Measurements from ENCODE around the gene SMAD7. TPM values are rescaled to one million over a fixed set of nuclear protein-coding genes. Genes with fewer than 3 reads are reported as not detected.

SMAD7 gene
- total RNA-seq, 2 donors from 2014 or later: 80.8 to 107 TPM

- H3K9me3 ChIP-seq: no peaks in the 10 kb centered on the region
- H3K36me3 ChIP-seq: no peaks in the 10 kb centered on the region
- no peak for TF ChIP-seq CTCF (IDR thresholded peaks at IDR 0.05)
- DNase-seq (ENCODE audit: low spot score) (no peak), ATAC-seq (ENCODE audit: insufficient number of reproducible peaks, low FRiP score, low read depth) (no peak)
- H3K4me3 ChIP-seq: no peak overlapping the region
- H3K27me3 ChIP-seq (replicated peaks; ENCODE audit: insufficient read depth): no peaks in the 10 kb centered on the region
- H3K27ac ChIP-seq: no peak overlapping the region
- H3K4me1 ChIP-seq (ENCODE audit: control insufficient read depth in 1 of 2, low read depth in 2 of 2): peaks cover 4 to 61% of the 10 kb centered on the region in 2 donors
Measured at GRCh38 chr18:48889115-48889941, 61.4 kb downstream of the SMAD7 start.

GRCh38 chr18:48888773-48889080 lies 62.0 kb downstream of the SMAD7 start:
- ATAC-seq (ENCODE audit: insufficient number of reproducible peaks, low FRiP score, low read depth) (no peak), DNase-seq (ENCODE audit: low spot score) (no peak)
- Histone ChIP-seq H3K4me3 (no peak overlapping the region), H3K9me3 (no peaks in the 10 kb centered on the region), H3K27ac (no peak overlapping the region), H3K36me3 (no peaks in the 10 kb centered on the region), H3K27me3 (replicated peaks; ENCODE audit: insufficient read depth) (no peaks in the 10 kb centered on the region), H3K4me1 (ENCODE audit: control insufficient read depth in 1 of 2, low read depth in 2 of 2) (peaks cover 4 to 62% of the 10 kb centered on the region in 2 donors)
- TF ChIP-seq CTCF (IDR thresholded peaks at IDR 0.05): no peak

- no peaks in the 10 kb centered on the region for H3K27me3 ChIP-seq (replicated peaks; ENCODE audit: insufficient read depth)
- no peak overlapping the region for H3K27ac ChIP-seq
- H3K4me3 ChIP-seq: no peak overlapping the region
- DNase-seq (ENCODE audit: low spot score): no peak
- no peak for ATAC-seq (ENCODE audit: insufficient number of reproducible peaks, low FRiP score, low read depth)
- no peaks in the 10 kb centered on the region for H3K36me3 ChIP-seq
- peaks cover 4 to 56% of the 10 kb centered on the region in 2 donors for H3K4me1 ChIP-seq (ENCODE audit: control insufficient read depth in 1 of 2, low read depth in 2 of 2)
- H3K9me3 ChIP-seq: no peaks in the 10 kb centered on the region
- TF ChIP-seq CTCF (IDR thresholded peaks at IDR 0.05): no peak
Measured at GRCh38 chr18:48887905-48888772, 62.6 kb downstream of the SMAD7 start.

GRCh38 chr18:48887294-48887904 lies 63.4 kb downstream of the SMAD7 start:
- Histone ChIP-seq H3K4me1 (ENCODE audit: control insufficient read depth in 1 of 2, low read depth in 2 of 2) (peaks cover 4 to 48% of the 10 kb centered on the region in 2 donors), H3K27ac (no peak overlapping the region), H3K27me3 (replicated peaks; ENCODE audit: insufficient read depth) (no peaks in the 10 kb centered on the region), H3K36me3 (no peaks in the 10 kb centered on the region), H3K9me3 (no peaks in the 10 kb centered on the region), H3K4me3 (no peak overlapping the region)
- no peak for TF ChIP-seq CTCF (IDR thresholded peaks at IDR 0.05)
- DNase-seq (ENCODE audit: low spot score): no peak
- ATAC-seq (ENCODE audit: insufficient number of reproducible peaks, low FRiP score, low read depth): no peak

Data from thoracic aorta (tissue), 2 donors.